AG09319 (cell line): ENCODE results near the gene ADGRE3.
A peak's percentile ranks its signal among the peaks of the same experiment; 100 is the strongest.

ENCODE experiments used
- DNase-seq: peaks from one replicate; pipeline ENCODE4 v3.0.0-alpha.2; 2010; ENCODE audit warnings: low read depth; ENCODE audit errors: extremely low read depth
- CTCF ChIP-seq: IDR thresholded peaks from 2 replicates; pipeline ENCODE4 v1.5.1; 2011; ENCODE audit warnings: low read depth, mild to moderate bottlenecking, inconsistent platforms, low read length, moderate library complexity

Gene ADGRE3

GRCh38 chr19:14576363-14576762, 98.3 kb downstream of the ADGRE3 start:
- no peak for DNase-seq
- TF ChIP-seq CTCF: no peak

- no peak for TF ChIP-seq CTCF
- no peak for DNase-seq
Measured at GRCh38 chr19:14575428-14575980, 99.1 kb downstream of the ADGRE3 start.

GRCh38 chr19:14571695-14572490, 102.8 kb downstream of the ADGRE3 start, which contains the start of gene NDUFB7:
NDUFB7 (minus strand) TSS chr19:14572066; CDS start chr19:14572000, 66 bp downstream.
- peak; percentile 81 for DNase-seq
- peak; percentile 86 for TF ChIP-seq CTCF

- TF ChIP-seq CTCF: no peak
- DNase-seq: no peak
Measured at GRCh38 chr19:14570864-14571527, 103.6 kb downstream of the ADGRE3 start.
